Astrocyte of the cerebellum (primary cell): ENCODE results near the gene MELTF.

Experiments
- DNase-seq: peaks from one replicate; pipeline ENCODE4 v3.0.0-alpha.2; 2011; ENCODE audit warnings: low read depth
- H3K4me3 ChIP-seq: 2 replicates; pipeline ENCODE4 v1.5.1; 2011; ENCODE audit warnings: mild to moderate bottlenecking, low read depth, low read length, moderate library complexity
- CTCF ChIP-seq: IDR thresholded peaks from 2 replicates; pipeline ENCODE4 v1.5.1; 2012; ENCODE audit warnings: low read length, low read depth, moderate library complexity, mild to moderate bottlenecking; ENCODE audit errors: missing control alignments
- in situ Hi-C: cut with HindIII; loops from 2 replicates; pipeline ENCODE4 v1.10.0; 2017; ENCODE audit warnings: low sequenced_read_pairs

MELTF gene

GRCh38 chr3:197009532-197010019, 20.0 kb downstream of the MELTF start:
- no peak for TF ChIP-seq CTCF
- in situ Hi-C loops, result no loop called here
- H3K4me3 ChIP-seq, result no peak overlapping the region
- DNase-seq, result no peak

GRCh38 chr3:197008436-197009209, 21.0 kb downstream of the MELTF start:
- in situ Hi-C loops, result no loop called here
- H3K4me3 ChIP-seq, result no peak overlapping the region
- TF ChIP-seq CTCF, result no peak
- DNase-seq, result no peak

GRCh38 chr3:197007953-197008352, 21.7 kb downstream of the MELTF start:
- H3K4me3 ChIP-seq, result no peak overlapping the region
- in situ Hi-C loops, result no loop called here
- TF ChIP-seq CTCF, result no peak
- DNase-seq, result no peak

GRCh38 chr3:197007296-197007940, 22.2 kb downstream of the MELTF start:
- in situ Hi-C loops, result no loop called here
- no peak for TF ChIP-seq CTCF
- no peak overlapping the region for H3K4me3 ChIP-seq
- DNase-seq, result no peak

GRCh38 chr3:197006860-197007259, 22.8 kb downstream of the MELTF start:
- in situ Hi-C loops, result no loop called here
- DNase-seq, result no peak
- no peak for TF ChIP-seq CTCF
- H3K4me3 ChIP-seq, result no peak overlapping the region

GRCh38 chr3:197006446-197006845, 23.2 kb downstream of the MELTF start:
- in situ Hi-C loops, result no loop called here
- TF ChIP-seq CTCF, result no peak
- no peak for DNase-seq
- no peak overlapping the region for H3K4me3 ChIP-seq
